ENCODE measurements around the gene ZMYM3.
A peak's percentile ranks its signal among the peaks of the same experiment; 100 is the strongest.

The ZMYM3 gene

DNA sequence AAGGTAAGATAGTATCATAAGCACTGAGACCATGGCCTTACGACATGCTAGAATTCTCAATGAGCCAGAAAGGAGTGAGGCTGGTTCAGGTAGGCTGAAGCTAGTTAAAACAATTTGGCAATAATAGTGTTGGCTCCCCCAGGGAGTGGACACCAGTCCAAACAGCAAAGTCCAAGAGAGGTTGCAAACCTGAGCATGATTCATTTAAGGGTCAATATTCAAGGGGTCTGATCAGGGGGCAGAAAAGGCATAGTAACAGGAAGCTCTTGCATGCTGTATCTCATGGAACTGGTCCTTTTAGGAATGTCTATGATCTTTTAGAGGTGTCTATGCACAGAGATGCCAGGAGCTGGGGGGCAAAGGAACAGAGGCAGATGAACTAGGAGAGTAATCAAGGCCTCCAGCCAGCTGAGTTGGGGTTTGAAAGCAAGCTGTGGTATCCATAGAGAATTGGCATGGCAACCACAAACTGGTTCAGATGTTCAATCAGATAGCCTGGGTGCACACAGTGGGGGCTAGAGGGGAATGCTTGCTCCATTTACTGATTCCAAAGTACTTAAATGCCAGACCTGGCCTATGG lies 25.8 kb downstream of the ZMYM3 start:
- no peak overlapping the region for H3K4me3 ChIP-seq (ENCODE audit: low read length)
- DNase-seq (ENCODE audit: low read depth) = no peak
- TF ChIP-seq, protein P1, sequence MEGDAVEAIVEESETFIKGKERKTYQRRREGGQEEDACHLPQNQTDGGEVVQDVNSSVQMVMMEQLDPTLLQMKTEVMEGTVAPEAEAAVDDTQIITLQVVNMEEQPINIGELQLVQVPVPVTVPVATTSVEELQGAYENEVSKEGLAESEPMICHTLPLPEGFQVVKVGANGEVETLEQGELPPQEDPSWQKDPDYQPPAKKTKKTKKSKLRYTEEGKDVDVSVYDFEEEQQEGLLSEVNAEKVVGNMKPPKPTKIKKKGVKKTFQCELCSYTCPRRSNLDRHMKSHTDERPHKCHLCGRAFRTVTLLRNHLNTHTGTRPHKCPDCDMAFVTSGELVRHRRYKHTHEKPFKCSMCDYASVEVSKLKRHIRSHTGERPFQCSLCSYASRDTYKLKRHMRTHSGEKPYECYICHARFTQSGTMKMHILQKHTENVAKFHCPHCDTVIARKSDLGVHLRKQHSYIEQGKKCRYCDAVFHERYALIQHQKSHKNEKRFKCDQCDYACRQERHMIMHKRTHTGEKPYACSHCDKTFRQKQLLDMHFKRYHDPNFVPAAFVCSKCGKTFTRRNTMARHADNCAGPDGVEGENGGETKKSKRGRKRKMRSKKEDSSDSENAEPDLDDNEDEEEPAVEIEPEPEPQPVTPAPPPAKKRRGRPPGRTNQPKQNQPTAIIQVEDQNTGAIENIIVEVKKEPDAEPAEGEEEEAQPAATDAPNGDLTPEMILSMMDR (conservative IDR thresholded peaks at IDR 0.05; ENCODE audit: low read depth, low read length) = no peak

DNA sequence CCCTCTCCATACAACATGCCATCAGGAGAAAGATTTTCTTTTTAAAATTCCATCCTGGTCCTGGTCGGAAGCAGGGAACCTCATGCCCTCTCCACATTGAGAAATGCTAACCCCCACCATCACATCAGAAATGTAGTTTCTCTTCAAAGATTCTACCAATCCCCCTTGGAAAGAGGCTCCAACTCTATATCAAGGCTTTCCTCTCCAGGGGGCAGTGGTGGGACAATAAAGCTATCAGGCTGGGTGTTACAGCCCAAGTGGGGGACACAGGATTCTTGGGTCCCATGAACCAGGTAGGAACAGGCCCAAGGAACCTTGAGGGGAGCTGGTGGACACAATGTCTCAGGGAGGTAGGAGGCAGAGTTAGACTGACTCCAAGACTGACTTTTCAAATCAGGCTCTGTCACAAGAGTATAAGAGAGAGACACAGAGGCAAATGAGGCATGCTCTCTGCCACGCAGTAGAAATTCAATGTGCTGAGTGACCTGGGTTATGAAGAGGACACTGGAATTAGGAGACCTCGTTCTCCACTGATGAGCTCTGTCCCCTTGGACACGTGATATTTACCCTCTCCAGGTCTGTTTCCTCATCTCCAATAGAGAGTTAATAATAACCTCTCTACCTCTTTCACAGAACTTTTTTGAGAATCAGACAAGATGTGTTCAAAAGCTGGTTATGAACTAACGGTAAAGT lies 26.4 kb downstream of the ZMYM3 start:
- no peak overlapping the region for H3K4me3 ChIP-seq (ENCODE audit: low read length)
- no peak for DNase-seq (ENCODE audit: low read depth)
- TF ChIP-seq, protein P1 (conservative IDR thresholded peaks at IDR 0.05; ENCODE audit: low read depth, low read length) = peak; percentile 20

DNA sequence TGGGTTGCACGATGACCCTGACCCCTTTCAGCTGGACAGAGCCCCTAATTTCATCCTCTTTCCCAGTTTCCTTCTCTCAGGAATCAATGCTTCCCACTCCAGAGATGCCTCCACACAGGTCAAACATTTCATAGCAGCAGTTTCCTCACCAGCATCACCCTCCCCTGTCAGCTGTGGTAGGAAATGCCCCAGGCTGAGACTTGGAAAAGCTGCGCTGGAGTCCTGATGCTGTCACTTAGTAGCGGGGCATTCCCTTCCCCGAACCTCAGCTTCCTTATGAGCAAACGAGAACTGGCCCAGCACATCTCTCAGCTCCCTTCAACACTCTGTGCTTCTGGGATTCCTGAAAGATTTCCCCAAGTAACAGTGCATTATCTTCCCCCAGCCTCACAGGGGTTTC lies 28.3 kb downstream of the ZMYM3 start:
- no peak for DNase-seq (ENCODE audit: low read depth)
- TF ChIP-seq, protein P1 (conservative IDR thresholded peaks at IDR 0.05; ENCODE audit: low read depth, low read length) = no peak
- no peak overlapping the region for H3K4me3 ChIP-seq (ENCODE audit: low read length)

DNA sequence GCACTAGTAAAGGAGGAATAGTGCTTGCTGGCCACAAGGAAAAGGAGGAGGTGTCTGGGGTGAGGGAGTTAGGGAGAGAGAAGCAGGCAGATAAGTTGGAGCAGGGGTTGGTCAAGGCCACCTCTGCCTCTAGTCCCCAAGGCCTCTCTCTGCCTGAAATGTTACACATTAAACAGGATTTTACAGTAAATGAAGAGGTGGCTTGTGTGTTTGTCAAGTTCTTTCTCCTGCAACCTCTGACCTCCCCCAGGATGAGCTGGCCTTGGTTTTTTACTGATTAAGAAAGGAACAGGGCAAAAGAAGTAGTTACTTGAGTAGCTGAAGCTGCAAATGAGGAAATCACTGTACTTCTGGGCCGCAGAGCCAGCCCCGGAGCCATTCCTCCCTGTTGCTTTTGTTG lies 28.9 kb downstream of the ZMYM3 start:
- TF ChIP-seq, protein P1 (conservative IDR thresholded peaks at IDR 0.05; ENCODE audit: low read depth, low read length) = no peak
- no peak for DNase-seq (ENCODE audit: low read depth)
- no peak overlapping the region for H3K4me3 ChIP-seq (ENCODE audit: low read length)

DNA sequence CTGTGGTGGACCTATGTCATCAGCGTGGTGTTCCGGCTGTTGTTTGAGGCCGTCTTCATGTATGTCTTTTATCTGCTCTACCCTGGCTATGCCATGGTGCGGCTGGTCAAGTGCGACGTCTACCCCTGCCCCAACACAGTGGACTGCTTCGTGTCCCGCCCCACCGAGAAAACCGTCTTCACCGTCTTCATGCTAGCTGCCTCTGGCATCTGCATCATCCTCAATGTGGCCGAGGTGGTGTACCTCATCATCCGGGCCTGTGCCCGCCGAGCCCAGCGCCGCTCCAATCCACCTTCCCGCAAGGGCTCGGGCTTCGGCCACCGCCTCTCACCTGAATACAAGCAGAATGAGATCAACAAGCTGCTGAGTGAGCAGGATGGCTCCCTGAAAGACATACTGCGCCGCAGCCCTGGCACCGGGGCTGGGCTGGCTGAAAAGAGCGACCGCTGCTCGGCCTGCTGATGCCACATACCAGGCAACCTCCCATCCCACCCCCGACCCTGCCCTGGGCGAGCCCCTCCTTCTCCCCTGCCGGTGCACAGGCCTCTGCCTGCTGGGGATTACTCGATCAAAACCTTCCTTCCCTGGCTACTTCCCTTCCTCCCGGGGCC lies 29.7 kb downstream of the ZMYM3 start:
- TF ChIP-seq, protein P1 (conservative IDR thresholded peaks at IDR 0.05; ENCODE audit: low read depth, low read length) = no peak
- no peak for DNase-seq (ENCODE audit: low read depth)
- no peak overlapping the region for H3K4me3 ChIP-seq (ENCODE audit: low read length)

DNA sequence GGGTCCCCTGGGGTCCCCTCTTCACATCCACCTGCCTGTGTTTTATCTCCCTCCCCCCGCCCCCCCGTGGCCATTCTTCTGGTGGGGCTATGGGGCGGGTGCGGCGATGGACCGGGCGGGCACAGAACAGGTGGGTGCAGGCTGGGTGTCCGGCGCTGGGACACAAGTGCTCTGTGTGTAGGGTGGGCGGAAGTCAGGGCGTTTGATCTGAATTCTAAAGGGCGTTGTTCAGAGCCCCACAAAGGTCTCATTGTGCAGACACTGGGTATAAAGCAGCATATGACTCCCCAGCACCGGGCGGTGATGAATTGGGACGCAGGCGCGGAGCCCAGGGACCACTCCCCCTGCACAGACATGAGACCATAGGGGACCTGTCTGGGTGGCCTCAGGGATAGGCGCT lies 31.0 kb downstream of the ZMYM3 start, which contains the start of gene GJB1:
GJB1 (plus strand) TSS at position 296 of the 400 bp plus-strand sequence. CDS start 484 bp downstream, outside the sequence.
- DNase-seq (ENCODE audit: low read depth) = no peak
- TF ChIP-seq, protein P1 (conservative IDR thresholded peaks at IDR 0.05; ENCODE audit: low read depth, low read length) = no peak
- no peak within 1 kb of the TSS for H3K4me3 ChIP-seq (ENCODE audit: low read length)

Measured in retinal pigment epithelial cell (primary cell).